ENCODE results near the gene ERFL.

Gene ERFL

DNA sequence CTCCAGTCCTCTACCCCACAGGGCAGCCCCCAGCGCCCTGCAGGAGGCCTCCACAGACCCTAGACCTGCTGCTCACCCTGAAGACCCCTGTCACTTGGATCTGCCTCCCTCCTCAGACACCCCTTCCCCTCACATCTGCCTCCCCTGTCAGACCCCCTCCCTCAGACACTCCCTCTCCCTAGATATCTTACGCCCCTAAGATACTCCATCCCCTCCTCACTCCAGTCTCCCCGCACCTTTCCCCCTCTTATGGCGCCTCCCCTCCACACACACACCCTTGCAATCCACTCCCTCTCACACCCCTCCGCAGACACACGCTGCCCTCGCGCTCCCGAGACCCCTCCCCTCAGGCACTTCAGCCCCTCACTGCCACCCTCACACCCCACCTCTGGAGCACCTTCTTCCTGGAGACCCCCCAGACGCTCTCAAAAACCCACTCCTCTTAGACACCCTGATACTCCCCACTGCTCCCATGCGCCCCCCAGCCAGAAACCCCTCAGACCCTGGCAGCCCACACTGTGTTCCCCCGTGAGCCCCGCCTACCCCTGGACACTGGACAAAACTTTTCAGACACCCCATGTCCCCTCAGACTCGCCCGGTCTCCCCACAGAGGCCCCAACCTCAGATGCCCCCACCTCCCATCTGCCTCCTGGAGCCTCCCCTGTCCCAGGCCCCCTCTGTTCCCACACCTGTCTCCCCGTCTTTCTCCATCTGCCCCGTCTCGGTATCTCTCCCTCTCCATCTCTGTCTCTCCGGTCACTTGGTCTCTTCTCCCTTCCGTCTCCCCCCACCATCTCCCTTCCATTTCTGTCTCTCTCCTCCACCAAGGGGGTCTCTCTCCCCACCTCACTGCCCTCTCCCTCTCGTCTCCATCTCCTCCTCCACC is 14.5 kb downstream of the ERFL start:
- DNase-seq (ENCODE audit: low read depth), result no peak

DNA sequence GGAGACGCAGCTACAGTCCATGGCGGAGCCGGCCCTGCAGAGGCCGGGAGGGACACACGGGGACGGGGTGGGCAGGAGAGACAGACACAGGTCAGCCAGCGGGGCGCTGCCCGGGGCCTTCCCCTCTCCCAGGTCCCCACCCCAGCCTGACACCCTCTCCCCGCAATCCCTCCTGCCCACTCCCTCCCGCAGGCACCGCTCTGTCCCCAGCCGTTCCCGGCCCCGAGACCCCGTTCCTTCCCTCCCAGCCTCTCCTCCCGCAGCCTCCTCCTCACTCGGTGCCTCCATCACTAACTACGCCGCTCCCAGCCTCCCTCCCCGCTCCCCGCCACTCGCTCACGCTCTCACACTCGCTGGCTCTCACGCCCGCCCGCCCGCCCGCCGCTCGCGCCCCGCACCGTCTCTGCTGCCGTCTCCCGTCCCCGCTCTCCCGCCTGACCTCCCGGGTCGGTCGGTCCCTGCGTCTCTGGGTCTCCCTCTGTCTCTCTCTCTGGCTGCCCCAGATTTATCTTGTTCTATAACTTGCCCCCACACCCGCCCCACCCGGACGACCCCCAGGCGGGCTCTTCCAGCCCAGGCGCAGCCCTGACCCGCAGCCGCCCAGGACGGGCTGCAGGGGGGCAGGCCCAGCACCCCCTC is 15.2 kb downstream of the ERFL start:
- DNase-seq (ENCODE audit: low read depth), result no peak

DNA sequence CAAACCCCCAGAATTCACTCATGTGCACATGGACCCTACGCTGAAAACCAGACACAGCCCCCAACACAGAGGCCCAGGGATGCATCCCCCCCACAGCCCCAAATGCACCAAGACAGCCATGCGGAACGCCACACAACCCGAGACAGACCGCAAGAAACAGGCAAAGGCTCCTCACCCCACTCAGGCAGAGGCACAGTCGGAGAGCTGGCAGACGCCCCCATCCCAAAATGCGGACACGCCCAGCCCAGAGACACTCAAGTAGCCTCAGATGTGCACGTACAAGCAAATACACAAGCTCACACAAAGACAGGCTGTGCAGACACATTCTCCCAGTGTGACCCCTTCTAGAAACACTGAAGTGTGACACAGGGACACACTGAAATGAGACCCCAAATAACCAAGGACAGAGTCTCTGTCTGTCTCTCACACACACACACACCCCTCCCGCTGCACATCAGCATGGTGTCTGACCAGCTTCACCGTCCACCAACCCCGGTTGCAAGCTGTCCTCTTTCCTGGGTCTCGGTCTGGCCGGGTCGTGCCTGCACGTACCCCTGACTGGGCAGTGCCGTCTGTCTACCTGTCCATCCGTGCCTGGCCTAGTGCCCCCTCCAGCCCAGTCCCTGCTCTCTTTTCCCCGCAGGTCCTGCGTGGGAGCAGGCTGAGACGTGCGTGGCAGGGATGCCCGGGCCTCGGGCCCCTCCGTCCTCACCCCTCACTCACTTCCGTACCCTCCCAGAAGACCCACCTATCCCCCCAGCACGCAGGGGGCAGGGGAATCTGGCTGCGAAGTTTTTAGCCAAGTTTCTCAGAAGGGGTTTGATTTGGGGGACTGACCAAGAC is 16.1 kb downstream of the ERFL start:
- no peak for DNase-seq (ENCODE audit: low read depth)

DNA sequence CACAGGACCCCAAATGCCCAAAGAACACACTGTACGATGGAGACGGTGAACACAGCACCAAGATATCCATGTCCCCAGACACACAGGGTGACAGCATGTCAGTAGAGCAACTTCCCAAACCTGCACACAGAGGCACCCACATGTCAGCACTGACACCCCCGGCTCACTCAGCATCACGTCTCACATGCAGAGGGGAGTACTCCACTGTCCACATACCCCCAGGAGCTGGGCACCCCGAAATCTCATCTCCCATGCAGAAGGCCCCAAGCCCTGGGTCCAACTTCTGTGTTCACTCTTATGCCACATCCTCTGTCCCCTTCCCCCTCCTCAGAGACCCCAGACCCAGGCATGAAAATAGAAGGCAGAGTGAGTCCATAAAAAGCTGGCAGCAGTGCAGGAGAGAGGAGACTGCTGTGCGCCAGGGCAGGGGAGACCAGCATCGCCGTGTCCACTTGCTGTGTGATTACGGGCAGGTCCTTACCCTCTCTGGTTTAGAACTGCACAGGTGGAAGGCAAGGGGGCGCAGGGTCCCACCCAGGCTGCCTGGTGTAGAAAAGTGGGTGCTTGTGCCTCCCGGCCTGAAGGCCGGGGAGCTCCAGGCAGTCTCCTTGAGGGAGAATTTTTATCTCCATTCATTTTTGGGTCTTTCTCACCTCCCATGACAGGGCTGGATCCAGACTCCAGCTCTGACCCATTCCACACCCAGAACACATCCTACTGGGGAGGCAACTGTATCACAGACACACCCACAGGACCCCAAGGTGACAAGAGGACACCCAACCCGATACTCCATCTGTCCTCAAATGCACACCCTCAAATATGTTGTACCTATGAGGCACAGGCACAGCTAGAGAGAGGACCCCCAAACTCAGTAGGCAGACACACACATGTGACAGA is 17.0 kb downstream of the ERFL start:
- no peak for DNase-seq (ENCODE audit: low read depth)

DNA sequence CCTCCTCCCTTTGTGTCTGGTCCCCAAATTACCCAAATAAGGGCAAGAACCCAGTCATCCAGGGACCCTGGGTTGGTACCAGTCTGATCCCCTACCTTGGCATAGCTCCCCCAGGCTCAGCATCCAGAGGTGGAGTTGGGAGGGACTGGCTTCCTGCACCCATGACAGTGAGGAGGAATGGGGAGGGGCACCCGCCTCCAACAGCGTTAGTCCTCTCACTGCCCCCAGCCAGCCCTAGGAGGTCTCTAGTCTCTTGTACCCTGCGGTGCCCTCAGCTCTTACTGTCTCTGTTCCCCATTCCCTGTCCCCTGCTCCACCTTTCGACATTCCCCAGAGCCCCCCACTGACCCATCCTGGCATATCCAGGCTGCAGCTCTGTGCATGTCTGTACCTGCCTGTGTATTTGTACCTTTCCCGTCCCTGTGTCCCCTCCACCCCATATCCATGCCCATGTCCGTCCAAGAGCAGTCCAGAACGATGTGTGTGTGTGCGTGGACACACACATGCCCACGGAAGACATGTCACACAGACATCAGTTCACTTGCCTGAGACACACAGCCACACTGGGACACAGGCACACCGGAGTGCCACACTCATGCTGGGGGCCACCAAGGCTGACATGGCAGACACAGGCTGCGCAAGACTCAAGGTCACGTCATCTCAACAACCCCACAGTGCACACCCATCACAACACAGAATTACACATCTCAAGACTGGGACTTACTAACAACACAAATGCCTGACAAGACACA is 17.8 kb downstream of the ERFL start:
- no peak for DNase-seq (ENCODE audit: low read depth)

DNA sequence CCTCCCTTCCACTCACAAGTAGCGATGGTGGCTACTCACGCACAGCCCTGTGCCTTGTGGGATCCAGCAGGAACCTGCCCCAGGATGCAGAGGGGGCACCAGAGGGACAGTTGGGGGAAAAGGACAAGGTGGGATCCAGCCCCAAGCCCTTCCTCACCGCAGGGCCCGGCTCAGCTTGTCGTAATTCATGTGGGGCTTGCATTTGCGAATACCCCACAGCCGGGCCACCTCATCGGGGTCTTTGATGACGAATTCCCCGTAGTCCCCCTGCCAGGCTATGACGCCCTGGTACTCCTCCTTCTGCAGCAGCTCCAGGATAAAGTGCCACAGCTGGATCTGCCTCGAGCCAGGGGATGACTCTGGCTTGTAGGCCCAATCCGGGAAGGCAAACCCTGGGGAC is 18.5 kb downstream of the ERFL start:
- DNase-seq (ENCODE audit: low read depth), result no peak

- no peak for DNase-seq (ENCODE audit: low read depth)
Observed at GRCh38 chr19:41908724-41909464, 19.4 kb downstream of the ERFL start.

- no peak for DNase-seq (ENCODE audit: low read depth)
Observed at GRCh38 chr19:41907994-41908615, 20.1 kb downstream of the ERFL start.

DNA sequence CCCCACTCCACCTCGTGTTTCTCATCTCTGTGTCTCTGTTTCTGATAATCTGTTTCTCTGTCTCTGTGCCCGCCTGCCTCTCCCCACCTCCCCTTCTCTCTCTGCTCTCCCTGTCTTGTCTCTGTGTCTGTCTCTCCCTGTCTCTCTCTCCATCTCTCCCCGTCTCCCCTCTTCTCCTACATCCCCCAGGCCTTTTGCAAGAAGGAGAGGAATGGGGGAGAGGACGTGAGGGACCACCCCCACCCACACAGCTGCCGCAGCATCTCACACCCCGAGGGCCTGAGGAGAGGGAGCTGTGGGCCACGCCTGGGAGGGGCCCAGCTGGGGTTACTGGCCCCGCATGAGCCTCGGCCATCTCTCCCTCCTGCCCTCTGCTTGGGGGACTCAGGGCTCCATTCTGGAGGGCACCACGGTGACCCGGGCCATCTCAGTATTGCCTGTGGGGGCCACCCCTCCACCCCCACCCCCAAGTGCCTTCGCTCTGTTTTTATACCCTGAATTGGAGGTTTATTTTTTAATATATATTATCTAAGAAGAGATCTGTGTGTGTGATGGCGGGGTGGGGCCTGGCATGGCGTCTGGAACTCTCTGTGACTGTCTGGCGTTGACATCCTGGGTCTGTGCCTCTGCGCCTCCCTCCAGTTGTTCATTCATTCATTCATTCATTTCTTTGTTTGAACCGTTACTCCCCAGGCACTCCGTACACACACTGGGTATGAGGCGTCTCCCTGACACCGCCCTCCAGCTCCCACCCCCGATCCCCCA is 21.2 kb downstream of the ERFL start:
- no peak for DNase-seq (ENCODE audit: low read depth)

DNA sequence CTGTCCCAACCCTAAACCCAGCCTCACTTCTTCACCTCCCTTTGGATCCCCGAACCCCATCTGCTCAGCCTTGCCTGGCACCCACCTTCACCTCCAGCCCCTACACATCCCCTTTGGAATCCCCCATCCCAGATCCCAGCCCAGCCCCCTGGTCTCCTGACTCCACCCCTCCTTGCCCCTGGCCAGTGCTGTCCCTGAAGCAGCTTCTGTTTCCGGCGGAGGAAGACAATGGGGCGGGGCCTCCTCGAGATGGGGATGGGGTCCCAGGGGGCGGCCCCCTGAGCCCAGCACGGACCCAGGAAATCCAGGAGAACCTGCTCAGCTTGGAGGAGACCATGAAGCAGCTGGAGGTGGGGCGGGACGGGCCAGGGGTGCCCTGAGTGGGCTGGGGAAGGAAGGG is 22.0 kb downstream of the ERFL start:
- no peak for DNase-seq (ENCODE audit: low read depth)

DNA sequence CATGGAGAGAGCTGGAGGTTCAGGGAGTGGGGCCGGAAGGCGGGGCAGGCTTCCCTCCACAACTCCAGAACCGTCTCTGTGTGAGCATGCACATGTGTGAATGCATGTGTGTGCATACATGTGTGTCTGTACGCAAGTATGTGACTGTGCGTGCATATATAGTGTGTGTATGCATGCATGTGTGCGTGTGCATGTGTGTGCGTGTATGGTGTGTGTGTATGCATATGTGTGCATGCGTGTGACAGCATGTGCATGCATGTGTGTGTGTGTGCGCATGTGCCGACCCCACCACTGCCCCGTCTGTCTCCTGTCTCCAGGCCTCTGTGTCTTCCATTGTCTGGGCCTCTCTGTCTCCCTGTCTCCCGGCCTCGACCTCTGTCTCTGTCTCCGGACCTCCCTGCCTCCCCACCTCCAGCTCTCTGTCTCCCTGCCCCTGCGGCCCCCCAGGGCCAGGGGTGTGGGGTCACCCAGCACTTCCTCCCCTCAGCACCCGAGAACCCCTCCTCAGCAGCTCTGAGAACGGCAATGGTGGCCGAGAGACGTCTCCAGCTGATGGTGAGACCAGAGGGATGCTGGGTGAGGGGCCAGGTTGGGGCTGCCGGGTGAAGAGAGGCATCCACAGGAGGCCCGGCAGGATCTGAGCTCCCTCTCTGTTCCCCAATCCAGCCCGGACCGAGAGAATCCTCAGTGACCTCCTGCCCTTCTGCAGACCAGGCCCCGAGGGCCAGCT is 22.8 kb downstream of the ERFL start:
- DNase-seq (ENCODE audit: low read depth), result no peak

DNA sequence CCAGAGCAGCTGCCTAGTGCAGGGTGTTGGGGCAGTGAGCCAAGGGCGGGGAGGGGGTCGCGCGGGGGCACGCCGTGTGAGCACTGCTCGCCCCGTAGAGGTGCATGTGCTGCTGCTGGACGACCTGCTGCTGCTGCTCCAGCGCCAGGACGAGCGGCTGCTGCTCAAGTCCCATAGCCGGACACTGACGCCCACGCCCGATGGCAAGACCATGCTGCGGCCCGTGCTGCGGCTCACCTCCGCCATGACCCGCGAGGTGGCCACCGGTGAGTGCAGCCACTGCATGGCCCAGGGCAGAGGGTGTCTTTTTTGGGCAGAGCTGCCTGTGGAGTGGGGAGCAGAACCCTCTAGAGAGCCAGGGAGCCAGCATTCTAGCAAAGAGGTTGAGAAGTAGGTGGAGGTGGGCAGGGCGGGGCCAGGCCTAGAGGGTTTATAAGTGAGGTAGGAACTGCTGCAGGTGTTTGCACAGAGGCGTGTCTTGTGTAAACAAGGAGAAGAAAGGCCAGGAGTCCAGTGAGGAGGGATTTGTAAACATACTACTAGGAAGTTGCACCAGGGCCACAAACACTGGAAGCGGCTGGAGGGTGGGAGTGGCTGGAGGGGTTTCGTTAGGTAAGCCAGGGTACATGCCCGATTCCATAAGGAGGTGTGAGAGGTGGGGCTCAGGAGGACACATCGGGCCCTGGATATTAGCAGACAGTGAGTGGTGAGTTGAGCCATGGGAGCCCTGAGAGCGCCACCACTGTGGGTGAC is 24.0 kb downstream of the ERFL start:
- DNase-seq (ENCODE audit: low read depth), result no peak

GRCh38 chr19:41903193-41903953 is 24.9 kb downstream of the ERFL start:
- DNase-seq (ENCODE audit: low read depth), result no peak

DNA sequence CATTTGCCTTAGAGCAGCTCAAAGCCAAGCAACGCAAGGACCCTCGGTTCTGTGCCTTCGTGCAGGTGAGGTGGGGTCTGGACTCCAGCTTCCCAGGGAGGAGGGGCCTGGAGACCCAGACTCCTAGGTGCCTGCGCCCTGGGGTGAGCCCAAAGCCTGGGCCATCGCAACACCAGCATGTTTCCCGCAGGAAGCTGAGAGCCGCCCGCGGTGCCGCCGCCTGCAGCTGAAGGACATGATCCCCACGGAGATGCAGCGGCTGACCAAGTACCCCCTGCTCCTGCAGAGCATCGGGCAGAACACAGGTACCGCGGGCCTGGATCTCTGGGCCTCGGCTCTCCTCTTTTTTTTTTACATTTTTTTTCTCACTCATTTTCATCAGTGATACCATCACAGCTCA is 25.7 kb downstream of the ERFL start:
- no peak for DNase-seq (ENCODE audit: low read depth)

DNA sequence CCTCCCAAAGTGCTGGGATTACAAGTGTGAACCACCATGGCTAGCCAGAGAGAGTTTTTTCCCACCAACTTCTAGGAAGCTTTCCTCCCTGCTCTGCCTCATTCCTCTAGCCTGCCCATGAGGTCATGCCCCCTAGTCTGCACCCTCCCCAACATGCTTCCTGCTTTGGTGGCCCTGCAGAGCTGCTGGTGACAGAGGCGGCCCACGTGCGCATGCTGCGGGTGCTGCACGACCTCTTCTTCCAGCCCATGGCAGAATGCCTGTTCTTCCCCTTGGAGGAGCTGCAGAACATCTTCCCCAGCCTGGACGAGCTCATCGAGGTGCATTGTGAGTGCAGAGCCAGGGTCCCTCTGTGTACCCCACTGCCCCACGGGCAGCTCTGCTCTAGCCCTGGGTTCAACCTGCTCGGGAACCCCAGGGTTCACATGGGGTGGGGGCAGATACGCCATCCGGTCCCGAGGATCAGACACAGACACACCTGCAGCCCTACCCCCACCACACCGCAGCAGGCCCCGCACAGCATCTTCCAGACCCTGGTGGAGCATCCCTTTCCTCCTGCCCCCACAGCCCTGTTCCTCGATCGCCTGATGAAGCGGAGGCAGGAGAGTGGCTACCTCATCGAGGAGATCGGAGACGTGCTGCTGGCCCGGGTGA is 26.4 kb downstream of the ERFL start:
- no peak for DNase-seq (ENCODE audit: low read depth)

GRCh38 chr19:41898235-41898634 is 30.0 kb downstream of the ERFL start:
- DNase-seq (ENCODE audit: low read depth), result no peak
